HEK293 (cell line): ENCODE measurements around the gene CACNA2D1.
A peak's percentile ranks its signal among the peaks of the same experiment; 100 is the strongest.

Experiments
- GLIS1 ChIP-seq: fragments of 450-650 bp; formaldehyde crosslinking; IDR thresholded peaks from 2 replicates; pipeline ENCODE4 v1.5.1; 2016; ENCODE audit warnings: missing biosample characterization, missing genetic modification characterization
- KLF7 ChIP-seq: fragments of 450-650 bp; formaldehyde crosslinking; IDR thresholded peaks from 2 replicates; pipeline ENCODE4 v1.5.1; 2016; ENCODE audit warnings: missing biosample characterization, missing genetic modification characterization, borderline replicate concordance
- OSR2 ChIP-seq: fragments of 450-650 bp; formaldehyde crosslinking; IDR thresholded peaks from 2 replicates; pipeline ENCODE4 v1.5.1; 2016; ENCODE audit warnings: missing biosample characterization, missing genetic modification characterization
- SCRT2 ChIP-seq: fragments of 450-650 bp; formaldehyde crosslinking; IDR thresholded peaks from 2 replicates; pipeline ENCODE4 v1.5.1; 2016; ENCODE audit warnings: missing biosample characterization, missing genetic modification characterization
- SP2 ChIP-seq: fragments of 450-650 bp; formaldehyde crosslinking; IDR thresholded peaks from 2 replicates; pipeline ENCODE4 v1.5.1; 2016; ENCODE audit warnings: missing biosample characterization, missing genetic modification characterization
- SP3 ChIP-seq: fragments of 450-650 bp; formaldehyde crosslinking; IDR thresholded peaks from 2 replicates; pipeline ENCODE4 v1.5.1; 2016; ENCODE audit warnings: missing biosample characterization, missing genetic modification characterization
- WT1 ChIP-seq: fragments of 450-650 bp; formaldehyde crosslinking; IDR thresholded peaks from 2 replicates; pipeline ENCODE4 v1.5.1; 2016; ENCODE audit warnings: missing biosample characterization, missing genetic modification characterization
- ZBTB1 ChIP-seq: fragments of 450-650 bp; formaldehyde crosslinking; IDR thresholded peaks from 2 replicates; pipeline ENCODE4 v1.5.1; 2016; ENCODE audit warnings: missing biosample characterization, missing genetic modification characterization
- ZBTB17 ChIP-seq: fragments of 450-650 bp; formaldehyde crosslinking; IDR thresholded peaks from 2 replicates; pipeline ENCODE4 v1.5.1; 2016; ENCODE audit warnings: missing biosample characterization, missing genetic modification characterization
- ZBTB20 ChIP-seq: fragments of 450-650 bp; formaldehyde crosslinking; IDR thresholded peaks from 2 replicates; pipeline ENCODE4 v1.5.1; 2016; ENCODE audit warnings: missing biosample characterization, missing genetic modification characterization
- ZBTB49 ChIP-seq: fragments of 450-650 bp; formaldehyde crosslinking; IDR thresholded peaks from 2 replicates; pipeline ENCODE4 v1.5.1; 2016; ENCODE audit warnings: missing biosample characterization, missing genetic modification characterization, low read depth
- ZNF138 ChIP-seq: fragments of 450-650 bp; formaldehyde crosslinking; IDR thresholded peaks from 2 replicates; pipeline ENCODE4 v1.5.1; 2016; ENCODE audit warnings: missing biosample characterization, missing genetic modification characterization, borderline replicate concordance
- ZNF174 ChIP-seq: fragments of 450-650 bp; formaldehyde crosslinking; IDR thresholded peaks from 2 replicates; pipeline ENCODE4 v1.5.0; 2017; ENCODE audit warnings: missing biosample characterization, mild to moderate bottlenecking, missing genetic modification characterization
- ZNF211 ChIP-seq: fragments of 450-650 bp; formaldehyde crosslinking; IDR thresholded peaks from 2 replicates; pipeline ENCODE4 v1.5.1; 2016; ENCODE audit warnings: low read depth, missing biosample characterization, missing genetic modification characterization
- ZNF221 ChIP-seq: fragments of 450-650 bp; formaldehyde crosslinking; IDR thresholded peaks from 2 replicates; pipeline ENCODE4 v1.5.1; 2017; ENCODE audit warnings: missing biosample characterization, missing genetic modification characterization, borderline replicate concordance
- ZNF292 ChIP-seq: fragments of 450-650 bp; formaldehyde crosslinking; IDR thresholded peaks from 2 replicates; pipeline ENCODE4 v1.5.1; 2016; ENCODE audit warnings: low read depth, missing biosample characterization, missing genetic modification characterization, borderline replicate concordance
- ZNF501 ChIP-seq: fragments of 450-650 bp; formaldehyde crosslinking; IDR thresholded peaks from 2 replicates; pipeline ENCODE4 v1.5.1; 2016; ENCODE audit warnings: missing biosample characterization, missing genetic modification characterization
- ZNF510 ChIP-seq: fragments of 450-650 bp; formaldehyde crosslinking; IDR thresholded peaks from 2 replicates; pipeline ENCODE4 v1.5.1; 2018; ENCODE audit warnings: mild to moderate bottlenecking, missing genetic modification characterization, missing biosample characterization; ENCODE audit not compliant: insufficient replicate concordance
- ZNF521 ChIP-seq: fragments of 450-650 bp; formaldehyde crosslinking; IDR thresholded peaks from 2 replicates; pipeline ENCODE4 v1.5.1; 2017; ENCODE audit warnings: missing biosample characterization, mild to moderate bottlenecking, missing genetic modification characterization
- ZNF549 ChIP-seq: fragments of 450-650 bp; IDR thresholded peaks from 2 replicates; pipeline ENCODE4 v1.5.1; 2018; ENCODE audit warnings: missing biosample characterization, missing genetic modification characterization, mild to moderate bottlenecking, inconsistent platforms, moderate library complexity
- ZNF585B ChIP-seq: fragments of 450-650 bp; formaldehyde crosslinking; IDR thresholded peaks from 2 replicates; pipeline ENCODE4 v1.5.1; 2016; ENCODE audit warnings: missing biosample characterization, missing genetic modification characterization
- ZNF626 ChIP-seq: fragments of 450-650 bp; sonication (Bioruptor Pico); formaldehyde crosslinking; IDR thresholded peaks from 2 replicates; pipeline ENCODE4 v1.5.1; 2018; ENCODE audit warnings: missing biosample characterization, missing genetic modification characterization, inconsistent platforms
- ZNF645 ChIP-seq: fragments of 450-650 bp; formaldehyde crosslinking; IDR thresholded peaks from 2 replicates; pipeline ENCODE4; 2016; ENCODE audit warnings: missing biosample characterization, missing genetic modification characterization
- ZNF692 ChIP-seq: fragments of 450-650 bp; formaldehyde crosslinking; IDR thresholded peaks from 2 replicates; pipeline ENCODE4 v1.5.1; 2016; ENCODE audit warnings: missing biosample characterization, missing genetic modification characterization
- ZNF704 ChIP-seq: fragments of 450-650 bp; formaldehyde crosslinking; IDR thresholded peaks from 2 replicates; pipeline ENCODE4 v1.5.1; 2016; ENCODE audit warnings: missing biosample characterization, missing genetic modification characterization
- ZNF707 ChIP-seq: fragments of 450-650 bp; formaldehyde crosslinking; IDR thresholded peaks from 2 replicates; pipeline ENCODE4 v1.5.1; 2016; ENCODE audit warnings: missing biosample characterization, missing genetic modification characterization
- ZNF776 ChIP-seq: fragments of 450-650 bp; formaldehyde crosslinking; IDR thresholded peaks from 2 replicates; pipeline ENCODE4 v1.5.0; 2017; ENCODE audit warnings: missing biosample characterization, missing genetic modification characterization, borderline replicate concordance
- ZNF843 ChIP-seq: fragments of 450-650 bp; formaldehyde crosslinking; IDR thresholded peaks from 2 replicates; pipeline ENCODE4 v1.5.1; 2016; ENCODE audit warnings: missing biosample characterization, missing genetic modification characterization
- TF ChIP-seq, protein P1 (sequence below): IDR thresholded peaks from 2 replicates; pipeline ENCODE4 v1.6.1; 2011; ENCODE audit warnings: mild to moderate bottlenecking, low read depth, low read length, borderline replicate concordance
- TF ChIP-seq, protein P2 (sequence below): fragments of 450-650 bp; formaldehyde crosslinking; IDR thresholded peaks from 2 replicates; pipeline ENCODE4 v1.5.1; 2016; ENCODE audit warnings: missing biosample characterization, missing genetic modification characterization
- TF ChIP-seq, protein P3 (sequence below): fragments of 450-650 bp; formaldehyde crosslinking; IDR thresholded peaks from 2 replicates; pipeline ENCODE4 v1.5.1; 2017; ENCODE audit warnings: missing biosample characterization, mild to moderate bottlenecking, missing genetic modification characterization, moderate library complexity

CACNA2D1 gene

GRCh38 chr7:82444220-82444909, 788 bp upstream of the CACNA2D1 start (continued):
- TF ChIP-seq ZNF704 (tag by site-specific recombination) (no peak), ZNF776 (tag by site-specific recombination) (no peak), ZNF510 (no peak), ZNF626 (no peak), ZNF549 (tag by site-specific recombination) (no peak), ZNF211 (tag by site-specific recombination) (no peak), ZNF501 (tag by site-specific recombination) (no peak), ZNF843 (tag by site-specific recombination) (no peak), ZNF585B (tag by site-specific recombination) (no peak), ZBTB1 (no peak), ZBTB49 (no peak), ZNF692 (tag by site-specific recombination) (no peak), WT1 (tag by site-specific recombination) (no peak), ZNF292 (tag by site-specific recombination) (no peak), KLF7 (tag by site-specific recombination) (no peak), ZNF645 (no peak), ZNF221 (tag by site-specific recombination) (no peak), SCRT2 (tag by site-specific recombination) (peak; percentile 67), ZNF174 (tag by site-specific recombination) (no peak), ZBTB20 (tag by site-specific recombination) (peak; percentile 46; the same call in 1 of the 2 replicates), ZNF521 (no peak), GLIS1 (tag by site-specific recombination) (no peak), SP3 (no peak), ZNF707 (tag by site-specific recombination) (no peak), ZNF138 (tag by site-specific recombination) (no peak), ZBTB17 (tag by site-specific recombination) (no peak), SP2 (no peak), OSR2 (tag by site-specific recombination) (no peak)
- TF ChIP-seq, protein P1, sequence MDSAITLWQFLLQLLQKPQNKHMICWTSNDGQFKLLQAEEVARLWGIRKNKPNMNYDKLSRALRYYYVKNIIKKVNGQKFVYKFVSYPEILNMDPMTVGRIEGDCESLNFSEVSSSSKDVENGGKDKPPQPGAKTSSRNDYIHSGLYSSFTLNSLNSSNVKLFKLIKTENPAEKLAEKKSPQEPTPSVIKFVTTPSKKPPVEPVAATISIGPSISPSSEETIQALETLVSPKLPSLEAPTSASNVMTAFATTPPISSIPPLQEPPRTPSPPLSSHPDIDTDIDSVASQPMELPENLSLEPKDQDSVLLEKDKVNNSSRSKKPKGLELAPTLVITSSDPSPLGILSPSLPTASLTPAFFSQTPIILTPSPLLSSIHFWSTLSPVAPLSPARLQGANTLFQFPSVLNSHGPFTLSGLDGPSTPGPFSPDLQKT = no peak
- TF ChIP-seq, protein P2, sequence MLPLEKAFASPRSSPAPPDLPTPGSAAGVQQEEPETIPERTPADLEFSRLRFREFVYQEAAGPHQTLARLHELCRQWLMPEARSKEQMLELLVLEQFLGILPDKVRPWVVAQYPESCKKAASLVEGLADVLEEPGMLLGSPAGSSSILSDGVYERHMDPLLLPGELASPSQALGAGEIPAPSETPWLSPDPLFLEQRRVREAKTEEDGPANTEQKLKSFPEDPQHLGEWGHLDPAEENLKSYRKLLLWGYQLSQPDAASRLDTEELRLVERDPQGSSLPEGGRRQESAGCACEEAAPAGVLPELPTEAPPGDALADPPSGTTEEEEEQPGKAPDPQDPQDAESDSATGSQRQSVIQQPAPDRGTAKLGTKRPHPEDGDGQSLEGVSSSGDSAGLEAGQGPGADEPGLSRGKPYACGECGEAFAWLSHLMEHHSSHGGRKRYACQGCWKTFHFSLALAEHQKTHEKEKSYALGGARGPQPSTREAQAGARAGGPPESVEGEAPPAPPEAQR (tag by site-specific recombination) = no peak
- TF ChIP-seq, protein P3, sequence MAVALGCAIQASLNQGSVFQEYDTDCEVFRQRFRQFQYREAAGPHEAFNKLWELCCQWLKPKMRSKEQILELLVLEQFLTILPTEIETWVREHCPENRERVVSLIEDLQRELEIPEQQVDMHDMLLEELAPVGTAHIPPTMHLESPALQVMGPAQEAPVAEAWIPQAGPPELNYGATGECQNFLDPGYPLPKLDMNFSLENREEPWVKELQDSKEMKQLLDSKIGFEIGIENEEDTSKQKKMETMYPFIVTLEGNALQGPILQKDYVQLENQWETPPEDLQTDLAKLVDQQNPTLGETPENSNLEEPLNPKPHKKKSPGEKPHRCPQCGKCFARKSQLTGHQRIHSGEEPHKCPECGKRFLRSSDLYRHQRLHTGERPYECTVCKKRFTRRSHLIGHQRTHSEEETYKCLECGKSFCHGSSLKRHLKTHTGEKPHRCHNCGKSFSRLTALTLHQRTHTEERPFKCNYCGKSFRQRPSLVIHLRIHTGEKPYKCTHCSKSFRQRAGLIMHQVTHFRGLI (tag by site-specific recombination) = no peak
